HEK293T (cell line): ENCODE data around the gene TMEM245.

Source experiments
- BHLHE40 ChIP-seq: fragments of 450-650 bp; IDR thresholded peaks from 2 replicates; pipeline ENCODE4 v1.6.1; 2016; ENCODE audit warnings: mild to moderate bottlenecking, moderate library complexity, borderline replicate concordance
- CTBP1 ChIP-seq: fragments of 450-650 bp; IDR thresholded peaks from 2 replicates; pipeline ENCODE4 v1.6.1; 2016; ENCODE audit warnings: borderline replicate concordance
- FOXK2 ChIP-seq: fragments of 450-650 bp; IDR thresholded peaks from 2 replicates; pipeline ENCODE4 v1.6.1; 2016; ENCODE audit warnings: mild to moderate bottlenecking
- FOXM1 ChIP-seq: fragments of 450-650 bp; IDR thresholded peaks from 2 replicates; pipeline ENCODE4 v1.6.1; 2017; ENCODE audit warnings: mild to moderate bottlenecking, borderline replicate concordance
- SP1 ChIP-seq: fragments of 450-650 bp; IDR thresholded peaks from 2 replicates; pipeline ENCODE4 v1.6.1; 2017
- ZNF384 ChIP-seq: fragments of 450-650 bp; IDR thresholded peaks from 2 replicates; pipeline ENCODE4 v1.6.1; 2016
- TF ChIP-seq, protein P1 (sequence below): fragments of 450-650 bp; IDR thresholded peaks from 2 replicates; pipeline ENCODE4 v1.6.1; 2016

DNA sequence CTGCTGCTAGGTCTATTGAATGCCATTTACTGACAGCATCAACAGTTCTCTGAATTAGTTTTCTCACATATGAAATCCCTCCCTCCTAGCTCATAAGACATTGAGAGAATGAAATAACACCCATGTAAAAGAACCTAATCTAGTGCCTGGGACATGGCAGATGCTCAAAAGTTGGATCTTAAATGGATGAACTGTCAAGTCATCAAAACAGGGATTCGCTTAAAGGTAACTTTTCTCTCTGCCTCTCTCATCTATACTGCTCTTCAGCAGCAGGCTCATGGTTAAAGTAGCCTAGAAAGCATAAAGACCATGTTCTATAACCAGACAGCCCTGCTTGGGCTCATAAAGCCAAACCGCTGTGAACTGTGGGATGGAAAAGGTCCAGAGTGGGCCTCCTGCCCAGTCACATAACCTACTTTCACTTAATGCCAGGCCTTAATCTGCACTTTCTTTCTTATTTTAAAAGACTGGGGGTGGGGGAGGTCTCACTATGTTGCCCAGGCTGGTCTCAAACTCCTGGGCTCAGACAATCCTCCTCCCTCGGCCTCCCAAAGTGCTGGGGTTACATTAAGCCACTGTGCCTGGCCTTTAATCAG lies 3.7 kb downstream of the TMEM245 start:
- TF ChIP-seq SP1 (no peak), ZNF384 (no peak), BHLHE40 (no peak), FOXK2 (no peak), FOXM1 (no peak), CTBP1 (no peak)
- TF ChIP-seq, protein P1, sequence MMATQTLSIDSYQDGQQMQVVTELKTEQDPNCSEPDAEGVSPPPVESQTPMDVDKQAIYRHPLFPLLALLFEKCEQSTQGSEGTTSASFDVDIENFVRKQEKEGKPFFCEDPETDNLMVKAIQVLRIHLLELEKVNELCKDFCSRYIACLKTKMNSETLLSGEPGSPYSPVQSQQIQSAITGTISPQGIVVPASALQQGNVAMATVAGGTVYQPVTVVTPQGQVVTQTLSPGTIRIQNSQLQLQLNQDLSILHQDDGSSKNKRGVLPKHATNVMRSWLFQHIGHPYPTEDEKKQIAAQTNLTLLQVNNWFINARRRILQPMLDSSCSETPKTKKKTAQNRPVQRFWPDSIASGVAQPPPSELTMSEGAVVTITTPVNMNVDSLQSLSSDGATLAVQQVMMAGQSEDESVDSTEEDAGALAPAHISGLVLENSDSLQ: no peak
